PFSK-1 (cell line): ENCODE results near the gene BCR.

Experiments used
- FOXP2 ChIP-seq: optimal IDR thresholded peaks from 2 replicates; pipeline ENCODE3; 2011; ENCODE audit warnings: borderline replicate concordance, control low read depth, inconsistent platforms; ENCODE audit not compliant: insufficient read depth; ENCODE audit errors: extremely low read length, extremely low read depth
- POLR2AphosphoS5 ChIP-seq: IDR thresholded peaks from 2 replicates; pipeline ENCODE4 v1.6.1; 2012; ENCODE audit warnings: low read depth, mild to moderate bottlenecking, control low read depth, low read length, moderate library complexity
- REST ChIP-seq, 2 experiments: IDR thresholded peaks; 2 replicates each; pipeline versions ENCODE4 v1.6.1 to v1.8.0; 2011 to 2012; ENCODE audit warnings: low read depth in 2 of 2, low read length in 2 of 2, control low read depth in 1 of 2, inconsistent platforms in 1 of 2, mild to moderate bottlenecking in 1 of 2, moderate library complexity in 1 of 2; ENCODE audit not compliant: insufficient read depth in 1 of 2
- TAF1 ChIP-seq: IDR thresholded peaks from 2 replicates; pipeline ENCODE4 v1.6.1; 2012; ENCODE audit warnings: low read length, control low read depth, borderline replicate concordance; ENCODE audit not compliant: insufficient read depth

GRCh38 chr22:23144932-23145877 is 35.1 kb upstream of the BCR start, which contains the start of gene RAB36:
- TF ChIP-seq POLR2AphosphoS5 (no peak), TAF1 (no peak), REST (IDR thresholded peaks at IDR 0.05; ENCODE audit: insufficient read depth in 1 of 2, low read depth in 2 of 2, low read length in 2 of 2) (no peak), FOXP2 (no peak)
